PC-9 (cell line): ENCODE measurements around the gene NKAIN2. TPM values are rescaled to one million over a fixed set of nuclear protein-coding genes. Genes with fewer than 3 reads are reported as not detected.
"Not testable (repeated sequence)": the region's sequence is repeated elsewhere in the genome, so short reads cannot be mapped to it uniquely, and the experiment has no call there.

Source experiments
- BruUV-seq: library from RNA; stranded (reverse); fragments of 400-500 nt; replicated peaks from 2 replicates; lab custom pipeline; 2021; lab: Mats Ljungman, UMichigan
- CTCF ChIA-PET: fragments of 300-600 bp; sonication (Branson Sonifier 250); formaldehyde crosslinking; loops from one replicate; lab custom pipeline; 2022; ENCODE audit warnings: antibody characterized with exemption; lab: Charles Lee
- POLR2A ChIA-PET: fragments of 300-600 bp; sonication (Branson Sonifier 250); formaldehyde crosslinking; loops from one replicate; lab custom pipeline; 2022; ENCODE audit warnings: antibody characterized with exemption; ENCODE audit not compliant: unreplicated experiment; lab: Charles Lee
- DNase-seq, 2 experiments: peaks; one replicate each; pipeline versions ENCODE4 v3.0.0 to v3.0.0-alpha.2; 2015 to 2022; ENCODE audit warnings: mixed read lengths in 1 of 2
- H2AFZ ChIP-seq: fragments of 200-600 bp; sonication (generic); 2 replicates; pipeline ENCODE4 v1.8.1; 2017; ENCODE audit warnings: antibody characterized with exemption
- H3F3A ChIP-seq: fragments of 200-600 bp; sonication (generic); 2 replicates; pipeline ENCODE4 v1.8.1; 2017; ENCODE audit warnings: antibody characterized with exemption, mild to moderate bottlenecking, low read depth; ENCODE audit not compliant: insufficient read depth
- H3K27ac ChIP-seq: fragments of 200-600 bp; sonication (generic); 2 replicates; pipeline ENCODE4 v1.6.1; 2016; ENCODE audit warnings: mixed run types
- H3K27me3 ChIP-seq: fragments of 200-600 bp; sonication (generic); 2 replicates; pipeline ENCODE4 v1.6.1; 2016; ENCODE audit warnings: low read depth, mixed run types; ENCODE audit not compliant: insufficient read depth
- H3K36me3 ChIP-seq: fragments of 200-600 bp; sonication (generic); 2 replicates; pipeline ENCODE4 v1.6.1; 2016; ENCODE audit warnings: low read depth, mixed run types
- H3K4me1 ChIP-seq: fragments of 200-600 bp; sonication (generic); replicated peaks from 2 replicates; pipeline ENCODE4 v1.6.1; 2016; ENCODE audit warnings: mixed run types; ENCODE audit not compliant: insufficient read depth
- H3K4me2 ChIP-seq: fragments of 200-600 bp; sonication (generic); 2 replicates; pipeline ENCODE4 v1.6.1; 2017; ENCODE audit warnings: mixed run types
- H3K4me3 ChIP-seq: fragments of 200-600 bp; sonication (generic); 2 replicates; pipeline ENCODE4 v1.6.1; 2016; ENCODE audit warnings: mixed run types
- H3K79me2 ChIP-seq: fragments of 200-600 bp; sonication (generic); 2 replicates; pipeline ENCODE4 v1.6.1; 2017; ENCODE audit warnings: low read depth, mixed run types
- H3K9me2 ChIP-seq: fragments of 200-600 bp; sonication (generic); 2 replicates; pipeline ENCODE4 v1.8.1; 2017; ENCODE audit warnings: mild to moderate bottlenecking; ENCODE audit not compliant: insufficient read depth
- H3K9me3 ChIP-seq: fragments of 200-600 bp; sonication (generic); 2 replicates; pipeline ENCODE4 v1.8.1; 2016; ENCODE audit warnings: low read depth; ENCODE audit not compliant: insufficient read depth
- H4K20me1 ChIP-seq: fragments of 200-600 bp; sonication (generic); 2 replicates; pipeline ENCODE4 v1.8.1; 2017; ENCODE audit not compliant: insufficient read depth
- CTCF ChIP-seq: fragments of 200-600 bp; sonication (generic); conservative IDR thresholded peaks from 2 replicates; pipeline ENCODE4 v1.6.1; 2017; ENCODE audit warnings: mixed run types, antibody characterized with exemption, mild to moderate bottlenecking, moderate library complexity
- EZH2 ChIP-seq: fragments of 200-600 bp; sonication (generic); IDR thresholded peaks from 2 replicates; pipeline ENCODE4 v1.8.0; 2017; ENCODE audit warnings: antibody characterized with exemption, low read depth
- intact Hi-C: fragments of 100-400 bp; cut with micrococcal nuclease; formaldehyde crosslinking; loops from one replicate; pipeline ENCODE4 v1.10.0; 2022; ENCODE audit not compliant: unreplicated experiment
- total RNA-seq: library from RNA; stranded (reverse); gene quantifications from 2 replicates; pipeline ENCODE4 v1.2.3, GENCODE V29; 2021

The NKAIN2 gene
- total RNA-seq, 1 experiment from 2014 or later: not detected

- POLR2A ChIA-PET: no interaction called here
- Histone ChIP-seq H3K9me2 (no peaks in the 10 kb centered on the region), H2AFZ (no peak overlapping the region), H3K79me2 (no peaks in the 10 kb centered on the region), H4K20me1 (no peaks in the 10 kb centered on the region), H3K27ac (no peak overlapping the region), H3K9me3 (no peaks in the 10 kb centered on the region), H3K27me3 (no peaks in the 10 kb centered on the region), H3K36me3 (no peaks in the 10 kb centered on the region), H3K4me2 (no peak overlapping the region), H3F3A (no peaks in the 10 kb centered on the region), H3K4me1 (0 out of 2 replicates have a peak, but pooled peaks cover 9% of the 10 kb centered on the region), H3K4me3 (no peak overlapping the region)
- TF ChIP-seq CTCF (no peak), EZH2 (no peak)
- CTCF ChIA-PET: no interaction called here
- intact Hi-C loops: no loop called here
- no peak for DNase-seq
- no TSS peak for BruUV-seq
These were observed 206.9 kb downstream of the NKAIN2 start for GRCh38 chr6:124010574-124010973.

GRCh38 chr6:124011180-124011579, 207.5 kb downstream of the NKAIN2 start:
- Histone ChIP-seq H4K20me1 (no peaks in the 10 kb centered on the region), H3K9me2 (no peaks in the 10 kb centered on the region), H3K9me3 (no peaks in the 10 kb centered on the region), H3K27ac (no peak overlapping the region), H3F3A (no peaks in the 10 kb centered on the region), H3K36me3 (no peaks in the 10 kb centered on the region), H3K4me1 (0 out of 2 replicates have a peak, but pooled peaks cover 9% of the 10 kb centered on the region), H3K79me2 (no peaks in the 10 kb centered on the region), H3K27me3 (no peaks in the 10 kb centered on the region), H3K4me2 (no peak overlapping the region), H3K4me3 (no peak overlapping the region), H2AFZ (no peak overlapping the region)
- intact Hi-C loops: no loop called here
- no TSS peak for BruUV-seq
- no peak for DNase-seq
- no peak for TF ChIP-seq CTCF
- no peak for TF ChIP-seq EZH2
- ChIA-PET POLR2A (no interaction called here), CTCF (no interaction called here)

DNA sequence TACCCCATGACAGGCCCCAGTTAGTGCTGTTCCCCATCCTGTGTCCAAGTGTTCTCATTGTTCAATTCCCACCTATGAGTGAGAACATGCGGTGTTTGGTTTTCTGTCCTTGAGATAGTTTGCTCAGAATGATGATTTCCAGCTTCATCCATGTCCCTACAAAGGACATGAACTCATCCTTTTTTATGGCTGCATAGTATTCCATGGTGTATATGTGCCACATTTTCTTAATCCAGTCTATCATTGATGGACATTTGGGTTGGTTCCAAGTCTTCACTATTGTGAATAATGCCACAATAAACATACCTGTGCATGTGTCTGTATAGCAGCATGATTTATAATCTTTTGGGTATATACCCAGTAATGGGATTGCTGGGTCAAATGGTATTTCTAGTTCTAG, 218.4 kb downstream of the NKAIN2 start:
- intact Hi-C loops, DNase-seq, H3K4me1 ChIP-seq, H3K4me3 ChIP-seq, BruUV-seq, H3K27ac ChIP-seq, H3K9me2 ChIP-seq, POLR2A ChIA-PET, H3K9me3 ChIP-seq, H3K4me2 ChIP-seq, CTCF ChIA-PET, H3K36me3 ChIP-seq, H4K20me1 ChIP-seq, H2AFZ ChIP-seq, H3K79me2 ChIP-seq, H3K27me3 ChIP-seq, H3F3A ChIP-seq: not testable (repeated sequence)

DNA sequence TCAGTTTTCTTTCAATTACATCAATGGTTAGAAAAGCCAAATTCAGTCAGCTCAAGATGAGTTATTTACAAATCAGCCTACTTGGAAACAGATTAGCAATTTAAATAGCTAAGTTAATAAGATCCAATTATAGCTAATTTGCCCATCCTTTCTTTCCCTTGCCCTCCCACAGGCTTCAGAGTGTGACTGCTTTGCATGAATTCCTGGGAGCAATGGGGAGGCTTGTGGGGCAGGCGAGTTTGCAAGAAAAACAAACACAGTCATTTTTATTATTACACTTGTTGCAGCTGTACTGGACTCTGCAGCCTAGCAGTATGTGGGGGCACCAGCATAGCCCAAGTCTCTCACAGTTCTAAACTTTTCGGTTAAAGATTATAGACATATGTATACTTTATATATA, 219.0 kb downstream of the NKAIN2 start:
- Histone ChIP-seq H3F3A (no peaks in the 10 kb centered on the region), H2AFZ (no peak overlapping the region), H3K27me3 (no peaks in the 10 kb centered on the region), H3K79me2 (no peaks in the 10 kb centered on the region), H3K9me2 (peaks cover 5% of the 10 kb centered on the region; the same call in 1 of the 2 replicates), H3K9me3 (no peaks in the 10 kb centered on the region), H3K4me3 (no peak overlapping the region), H3K4me1 (no peaks in the 10 kb centered on the region), H3K4me2 (no peak overlapping the region), H3K27ac (no peak overlapping the region), H4K20me1 (no peaks in the 10 kb centered on the region), H3K36me3 (no peaks in the 10 kb centered on the region)
- CTCF ChIA-PET: no interaction called here
- no peak for TF ChIP-seq EZH2
- TF ChIP-seq CTCF: no peak
- intact Hi-C loops: no loop called here
- DNase-seq: no peak
- no TSS peak for BruUV-seq
- POLR2A ChIA-PET: interaction anchor here (0.7 kb wide), 1 partner anchor 683 kb away, joined by 3 read pairs; no protein-coding TSS in a partner anchor
